HepG2 (cell line): ENCODE measurements around the gene AP1G1. TPM values are rescaled to one million over a fixed set of nuclear protein-coding genes. Genes with fewer than 3 reads are reported as not detected.

ENCODE experiments used
- AHR ChIP-seq: IDR thresholded peaks from 2 replicates; pipeline ENCODE4 v1.6.1; 2018; ENCODE audit warnings: missing genetic modification reagents, missing compliant biosample characterization
- ATM ChIP-seq: fragments of 450-650 bp; IDR thresholded peaks from 2 replicates; pipeline ENCODE4 v1.7.1; 2017; ENCODE audit warnings: mild to moderate bottlenecking, borderline replicate concordance
- HOXA5 ChIP-seq: sonication (generic); formaldehyde crosslinking; IDR thresholded peaks from 2 replicates; pipeline ENCODE4 v1.4.0; 2020; ENCODE audit warnings: missing genetic modification reagents
- IKZF1 ChIP-seq: fragments of 450-650 bp; IDR thresholded peaks from 2 replicates; pipeline ENCODE4 v1.7.1; 2016
- ISL2 ChIP-seq: sonication (generic); formaldehyde crosslinking; IDR thresholded peaks from 2 replicates; pipeline ENCODE4 v1.5.0; 2020; ENCODE audit warnings: missing genetic modification reagents
- JDP2 ChIP-seq: sonication (generic); formaldehyde crosslinking; IDR thresholded peaks from 2 replicates; pipeline ENCODE4 v1.8.1; 2022; ENCODE audit warnings: missing genetic modification reagents, borderline replicate concordance
- MEF2D ChIP-seq: sonication (generic); formaldehyde crosslinking; IDR thresholded peaks from 2 replicates; pipeline ENCODE4 v1.5.1; 2020; ENCODE audit warnings: mild to moderate bottlenecking, missing genetic modification reagents
- NR2F6 ChIP-seq, 2 experiments: IDR thresholded peaks; 2 replicates each; pipeline ENCODE4 v1.6.1; 2016; ENCODE audit warnings: antibody characterized with exemption in 1 of 2, mild to moderate bottlenecking in 1 of 2
- SIN3A ChIP-seq: IDR thresholded peaks from 2 replicates; pipeline ENCODE4 v1.6.1; 2011; ENCODE audit warnings: low read depth, mild to moderate bottlenecking, control low read depth, low read length, borderline replicate concordance
- TEAD3 ChIP-seq: optimal IDR thresholded peaks from 2 replicates; pipeline ENCODE3; 2016; ENCODE audit warnings: borderline replicate concordance
- ZMAT3 ChIP-seq: sonication (generic); formaldehyde crosslinking; conservative IDR thresholded peaks from 2 replicates; pipeline ENCODE4 v1.7.0; 2021; ENCODE audit warnings: missing genetic modification reagents
- ZNF24 ChIP-seq: fragments of 450-650 bp; IDR thresholded peaks from 2 replicates; pipeline ENCODE4 v1.6.1; 2017; ENCODE audit warnings: antibody characterized with exemption, mild to moderate bottlenecking
- ZNF33B ChIP-seq: sonication (generic); formaldehyde crosslinking; IDR thresholded peaks from 2 replicates; pipeline ENCODE4 v1.5.1; 2020; ENCODE audit warnings: mild to moderate bottlenecking, missing genetic modification reagents
- ZNF367 ChIP-seq: sonication (generic); formaldehyde crosslinking; IDR thresholded peaks from 2 replicates; pipeline ENCODE4 v1.4.0; 2020; ENCODE audit warnings: missing genetic modification reagents, borderline replicate concordance
- ZNF543 ChIP-seq: sonication (generic); formaldehyde crosslinking; IDR thresholded peaks from 2 replicates; pipeline ENCODE4 v1.4.0; 2020; ENCODE audit warnings: mild to moderate bottlenecking, missing genetic modification reagents
- ZNF549 ChIP-seq: sonication (generic); formaldehyde crosslinking; IDR thresholded peaks from 2 replicates; pipeline ENCODE4 v1.5.0; 2020; ENCODE audit warnings: missing genetic modification reagents
- polyA plus RNA-seq, 8 experiments: library from polyadenylated mRNA; depleted of rRNA in 3 of 8; stranded (reverse) in 7 of 8; unstranded in 1 of 8; fragments of >200 nt; fragmentation: Illumina TruSeq in 4 of 8; extraction: Trizol in 4 of 8; gene quantifications; 2 replicates each; pipeline versions ENCODE4 v1.2.1 to v1.2.3, GENCODE V29; 2011 to 2016; ENCODE audit warnings: low read depth in 4 of 8, missing spikeins in 1 of 8, mixed read lengths in 1 of 8; ENCODE audit not compliant: insufficient read depth in 1 of 8
- total RNA-seq, 5 experiments: library from RNA; depleted of rRNA; stranded (reverse); fragments of >200 nt; fragmentation: Illumina TruSeq; extraction: Trizol; gene quantifications; 2 replicates each; pipeline ENCODE4 v1.2.3, GENCODE V29; 2016; ENCODE audit warnings: low read depth in 1 of 5
- TF ChIP-seq, protein P1 (sequence below): sonication (generic); formaldehyde crosslinking; IDR thresholded peaks from 2 replicates; pipeline ENCODE4 v1.5.0; 2020; ENCODE audit warnings: missing genetic modification reagents, mild to moderate bottlenecking, borderline replicate concordance
- TF ChIP-seq, protein P2 (sequence below): sonication (generic); formaldehyde crosslinking; IDR thresholded peaks from 2 replicates; pipeline ENCODE4 v1.4.0; 2020; ENCODE audit warnings: mild to moderate bottlenecking, missing genetic modification reagents
- TF ChIP-seq, protein P3 (sequence below): IDR thresholded peaks from 2 replicates; pipeline ENCODE4 v1.6.1; 2016; ENCODE audit warnings: low read depth, borderline replicate concordance
- TF ChIP-seq, protein P4 (sequence below): IDR thresholded peaks from 2 replicates; pipeline ENCODE4 v1.6.1; 2016; ENCODE audit warnings: mild to moderate bottlenecking, missing biosample characterization, missing genetic modification reagents
- TF ChIP-seq, protein P5 (sequence below): sonication (generic); formaldehyde crosslinking; IDR thresholded peaks from 2 replicates; pipeline ENCODE4 v1.5.0; 2020; ENCODE audit warnings: mild to moderate bottlenecking, missing genetic modification reagents, borderline replicate concordance

The AP1G1 gene
- total and polyA plus RNA-seq, 2 of the 13 experiments (the other 11 are each of a cell fraction or from before 2014, with no cell fraction given) = 62.2 to 66.2 TPM

DNA sequence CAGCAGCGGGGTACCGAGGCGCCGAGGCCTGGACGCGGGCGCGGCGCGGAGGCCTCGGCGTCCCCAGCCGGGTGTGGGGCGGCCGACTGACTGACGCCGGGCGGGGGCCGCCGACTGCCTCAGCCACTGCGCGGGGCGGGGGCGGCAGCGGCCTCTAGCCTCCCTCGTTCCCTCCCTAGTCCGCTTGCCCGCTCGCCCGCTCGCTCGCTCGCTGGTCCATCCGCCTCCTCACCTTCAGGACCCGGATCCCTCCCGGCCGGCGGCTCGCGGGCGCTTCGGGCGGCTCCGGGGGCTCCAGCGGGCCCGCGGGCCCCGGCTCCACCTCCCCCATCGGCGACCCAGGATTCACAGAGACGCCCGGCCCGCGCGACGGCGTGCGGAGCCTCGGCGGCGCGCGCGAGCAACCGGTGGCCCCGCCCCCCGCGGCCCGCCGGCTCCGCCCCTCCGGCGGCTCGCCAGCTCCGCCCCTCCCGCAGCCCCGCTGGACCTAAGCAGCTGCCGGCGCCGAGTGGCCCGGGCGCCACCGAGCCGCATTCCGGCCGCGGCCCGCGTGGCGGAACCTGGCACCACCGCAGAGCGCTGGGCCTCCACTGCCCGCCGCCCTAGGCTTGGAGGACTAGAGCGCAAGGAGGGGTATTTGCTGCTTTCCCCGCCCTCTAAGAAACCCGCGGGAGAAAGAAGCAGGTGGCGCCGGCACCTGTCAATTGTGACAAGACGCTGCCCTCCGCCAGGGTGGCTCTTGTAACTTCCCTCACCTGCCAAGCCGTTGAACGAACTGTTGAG lies 84.9 kb downstream of the AP1G1 start (continued):
- TF ChIP-seq ISL2 (CRISPR knock-in tag) (no peak), ZNF33B (CRISPR knock-in tag) (no peak), IKZF1 (no peak), JDP2 (CRISPR knock-in tag) (no peak), NR2F6 (IDR thresholded peaks at IDR 0.05) (no peak), NR2F6 (CRISPR knock-in tag; IDR thresholded peaks at IDR 0.05) (no peak), ZNF543 (CRISPR knock-in tag) (0 out of 2 replicates have a peak, but pooled peaks have one; percentile 10), ATM (no peak), ZNF549 (CRISPR knock-in tag) (no peak), HOXA5 (CRISPR knock-in tag) (0 out of 2 replicates have a peak, but pooled peaks have one; percentile 41), MEF2D (no peak), ZNF367 (peak; percentile 34; the same call in 1 of the 2 replicates), ZNF24 (no peak), AHR (CRISPR knock-in tag) (0 out of 2 replicates have a peak, but pooled peaks have one; percentile 32), ZMAT3 (peak; percentile 58), TEAD3 (CRISPR knock-in tag) (peak; percentile 51), SIN3A (peak; percentile 48; the same call in 1 of the 2 replicates)
- TF ChIP-seq, protein P1, sequence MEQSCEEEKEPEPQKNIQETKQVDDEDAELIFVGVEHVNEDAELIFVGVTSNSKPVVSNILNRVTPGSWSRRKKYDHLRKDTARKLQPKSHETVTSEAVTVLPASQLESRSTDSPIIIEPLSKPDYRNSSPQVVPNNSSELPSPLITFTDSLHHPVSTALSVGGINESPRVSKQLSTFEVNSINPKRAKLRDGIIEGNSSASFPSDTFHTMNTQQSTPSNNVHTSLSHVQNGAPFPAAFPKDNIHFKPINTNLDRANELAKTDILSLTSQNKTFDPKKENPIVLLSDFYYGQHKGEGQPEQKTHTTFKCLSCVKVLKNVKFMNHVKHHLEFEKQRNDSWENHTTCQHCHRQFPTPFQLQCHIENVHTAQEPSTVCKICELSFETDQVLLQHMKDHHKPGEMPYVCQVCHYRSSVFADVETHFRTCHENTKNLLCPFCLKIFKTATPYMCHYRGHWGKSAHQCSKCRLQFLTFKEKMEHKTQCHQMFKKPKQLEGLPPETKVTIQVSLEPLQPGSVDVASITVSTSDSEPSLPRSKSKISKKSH (CRISPR knock-in tag) = 0 out of 2 replicates have a peak, but pooled peaks have one; percentile 66
- TF ChIP-seq, protein P2, sequence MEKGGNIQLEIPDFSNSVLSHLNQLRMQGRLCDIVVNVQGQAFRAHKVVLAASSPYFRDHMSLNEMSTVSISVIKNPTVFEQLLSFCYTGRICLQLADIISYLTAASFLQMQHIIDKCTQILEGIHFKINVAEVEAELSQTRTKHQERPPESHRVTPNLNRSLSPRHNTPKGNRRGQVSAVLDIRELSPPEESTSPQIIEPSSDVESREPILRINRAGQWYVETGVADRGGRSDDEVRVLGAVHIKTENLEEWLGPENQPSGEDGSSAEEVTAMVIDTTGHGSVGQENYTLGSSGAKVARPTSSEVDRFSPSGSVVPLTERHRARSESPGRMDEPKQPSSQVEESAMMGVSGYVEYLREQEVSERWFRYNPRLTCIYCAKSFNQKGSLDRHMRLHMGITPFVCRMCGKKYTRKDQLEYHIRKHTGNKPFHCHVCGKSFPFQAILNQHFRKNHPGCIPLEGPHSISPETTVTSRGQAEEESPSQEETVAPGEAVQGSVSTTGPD (CRISPR knock-in tag) = no peak
- TF ChIP-seq, protein P3, sequence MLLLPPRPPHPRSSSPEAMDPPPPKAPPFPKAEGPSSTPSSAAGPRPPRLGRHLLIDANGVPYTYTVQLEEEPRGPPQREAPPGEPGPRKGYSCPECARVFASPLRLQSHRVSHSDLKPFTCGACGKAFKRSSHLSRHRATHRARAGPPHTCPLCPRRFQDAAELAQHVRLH (CRISPR knock-in tag) = no peak
- TF ChIP-seq, protein P4, sequence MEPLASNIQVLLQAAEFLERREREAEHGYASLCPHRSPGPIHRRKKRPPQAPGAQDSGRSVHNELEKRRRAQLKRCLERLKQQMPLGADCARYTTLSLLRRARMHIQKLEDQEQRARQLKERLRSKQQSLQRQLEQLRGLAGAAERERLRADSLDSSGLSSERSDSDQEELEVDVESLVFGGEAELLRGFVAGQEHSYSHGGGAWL (CRISPR knock-in tag) = no peak; the same call in 1 of the 2 replicates
- TF ChIP-seq, protein P5, sequence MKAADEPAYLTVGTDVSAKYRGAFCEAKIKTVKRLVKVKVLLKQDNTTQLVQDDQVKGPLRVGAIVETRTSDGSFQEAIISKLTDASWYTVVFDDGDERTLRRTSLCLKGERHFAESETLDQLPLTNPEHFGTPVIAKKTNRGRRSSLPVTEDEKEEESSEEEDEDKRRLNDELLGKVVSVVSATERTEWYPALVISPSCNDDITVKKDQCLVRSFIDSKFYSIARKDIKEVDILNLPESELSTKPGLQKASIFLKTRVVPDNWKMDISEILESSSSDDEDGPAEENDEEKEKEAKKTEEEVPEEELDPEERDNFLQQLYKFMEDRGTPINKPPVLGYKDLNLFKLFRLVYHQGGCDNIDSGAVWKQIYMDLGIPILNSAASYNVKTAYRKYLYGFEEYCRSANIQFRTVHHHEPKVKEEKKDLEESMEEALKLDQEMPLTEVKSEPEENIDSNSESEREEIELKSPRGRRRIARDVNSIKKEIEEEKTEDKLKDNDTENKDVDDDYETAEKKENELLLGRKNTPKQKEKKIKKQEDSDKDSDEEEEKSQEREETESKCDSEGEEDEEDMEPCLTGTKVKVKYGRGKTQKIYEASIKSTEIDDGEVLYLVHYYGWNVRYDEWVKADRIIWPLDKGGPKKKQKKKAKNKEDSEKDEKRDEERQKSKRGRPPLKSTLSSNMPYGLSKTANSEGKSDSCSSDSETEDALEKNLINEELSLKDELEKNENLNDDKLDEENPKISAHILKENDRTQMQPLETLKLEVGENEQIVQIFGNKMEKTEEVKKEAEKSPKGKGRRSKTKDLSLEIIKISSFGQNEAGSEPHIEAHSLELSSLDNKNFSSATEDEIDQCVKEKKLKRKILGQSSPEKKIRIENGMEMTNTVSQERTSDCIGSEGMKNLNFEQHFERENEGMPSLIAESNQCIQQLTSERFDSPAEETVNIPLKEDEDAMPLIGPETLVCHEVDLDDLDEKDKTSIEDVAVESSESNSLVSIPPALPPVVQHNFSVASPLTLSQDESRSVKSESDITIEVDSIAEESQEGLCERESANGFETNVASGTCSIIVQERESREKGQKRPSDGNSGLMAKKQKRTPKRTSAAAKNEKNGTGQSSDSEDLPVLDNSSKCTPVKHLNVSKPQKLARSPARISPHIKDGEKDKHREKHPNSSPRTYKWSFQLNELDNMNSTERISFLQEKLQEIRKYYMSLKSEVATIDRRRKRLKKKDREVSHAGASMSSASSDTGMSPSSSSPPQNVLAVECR (CRISPR knock-in tag) = peak; percentile 76; the same call in 1 of the 2 replicates
